HG03439 (cell line): Measurements from ENCODE around the gene PLEKHB1.
A peak's percentile ranks its signal among the peaks of the same experiment; 100 is the strongest.

Experiments used
- ATAC-seq: cut with Tn5 transposase; IDR thresholded peaks from one replicate; pipeline ENCODE4 v1.9.1; 2021; ENCODE audit warnings: mild to moderate bottlenecking, moderate library complexity; ENCODE audit not compliant: unreplicated experiment

PLEKHB1 gene

GRCh38 chr11:73645972-73646631 lies at the start of gene PLEKHB1:
Gene PLEKHB1, plus strand, starts transcription at chr11:73646581. Its CDS starts 28 bp downstream, at chr11:73646609.
- no peak for ATAC-seq

- ATAC-seq, result no peak
Observed at GRCh38 chr11:73597336-73597955, 48.9 kb upstream of the PLEKHB1 start.

- ATAC-seq, result peak; percentile 92
Observed at GRCh38 chr11:73597956-73598718, 48.2 kb upstream of the PLEKHB1 start, which contains the start of gene FAM168A. Gene FAM168A, minus strand, starts transcription at chr11:73598112. Its CDS starts 129,638 bp downstream, at chr11:73468474.

- ATAC-seq, result no peak
Observed at GRCh38 chr11:73598719-73599379, 47.5 kb upstream of the PLEKHB1 start.

GRCh38 chr11:73612601-73613140 lies 33.7 kb upstream of the PLEKHB1 start:
- ATAC-seq, result no peak

GRCh38 chr11:73614591-73614990 lies 31.8 kb upstream of the PLEKHB1 start:
- no peak for ATAC-seq

- ATAC-seq, result no peak
Observed at GRCh38 chr11:73622926-73623593, 23.3 kb upstream of the PLEKHB1 start.

GRCh38 chr11:73623686-73624085 lies 22.7 kb upstream of the PLEKHB1 start:
- no peak for ATAC-seq

GRCh38 chr11:73625696-73626318 lies 20.6 kb upstream of the PLEKHB1 start:
- ATAC-seq, result no peak

GRCh38 chr11:73629907-73630306 lies 16.5 kb upstream of the PLEKHB1 start:
- ATAC-seq, result no peak

GRCh38 chr11:73632996-73633395 lies 13.4 kb upstream of the PLEKHB1 start:
- no peak for ATAC-seq

GRCh38 chr11:73633999-73634398 lies 12.4 kb upstream of the PLEKHB1 start:
- ATAC-seq, result no peak

GRCh38 chr11:73635721-73636120 lies 10.7 kb upstream of the PLEKHB1 start:
- no peak for ATAC-seq

GRCh38 chr11:73636249-73636648 lies 10.1 kb upstream of the PLEKHB1 start:
- no peak for ATAC-seq

- no peak for ATAC-seq
Observed at GRCh38 chr11:73637012-73637411, 9.4 kb upstream of the PLEKHB1 start.

- no peak for ATAC-seq
Observed at GRCh38 chr11:73640592-73640991, 5.8 kb upstream of the PLEKHB1 start.

GRCh38 chr11:73641668-73642067 lies 4.7 kb upstream of the PLEKHB1 start:
- no peak for ATAC-seq

GRCh38 chr11:73645121-73645969 lies 1.0 kb upstream of the PLEKHB1 start:
- ATAC-seq, result no peak

GRCh38 chr11:73647459-73648100 lies 1.2 kb downstream of the PLEKHB1 start:
- peak; percentile 77 for ATAC-seq
